IPS-NIHi7 (cell line): Measurements from ENCODE around the gene PAX5.

ENCODE experiments used
- DNase-seq: peaks from one replicate; pipeline ENCODE4 v3.0.0; 2012; ENCODE audit warnings: mixed read lengths; ENCODE audit errors: extremely low spot score

PAX5 gene

GRCh38 chr9:36961561-36962325 is 72.3 kb downstream of the PAX5 start:
- no peak for DNase-seq

DNA sequence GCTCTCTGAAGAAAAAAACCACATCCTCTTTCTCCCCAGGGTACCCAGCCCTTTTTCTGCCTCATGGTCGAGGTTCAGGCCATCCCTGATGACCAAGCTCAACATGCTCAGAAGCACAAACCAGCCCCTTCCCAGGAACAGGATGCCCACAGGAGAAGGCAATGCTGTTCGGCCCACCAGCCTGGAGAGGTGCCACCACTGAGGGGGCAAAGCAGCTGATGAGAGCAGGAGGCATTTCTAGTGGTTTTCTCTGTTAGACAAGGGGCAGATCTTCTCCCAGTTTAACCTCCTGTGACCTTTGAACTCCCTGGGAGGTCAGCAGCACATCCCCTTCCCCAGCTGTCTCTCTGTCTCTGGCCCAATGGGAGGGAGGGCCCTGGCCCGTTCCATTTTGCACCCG is 73.0 kb downstream of the PAX5 start:
- DNase-seq: no peak

GRCh38 chr9:36960575-36960955 is 73.5 kb downstream of the PAX5 start:
- no peak for DNase-seq

- no peak for DNase-seq
Measured at GRCh38 chr9:36959681-36960574, 74.1 kb downstream of the PAX5 start.

GRCh38 chr9:36956908-36957307 is 77.2 kb downstream of the PAX5 start:
- peak; percentile 75 for DNase-seq

GRCh38 chr9:36950389-36950788 is 83.7 kb downstream of the PAX5 start:
- no peak for DNase-seq

DNA sequence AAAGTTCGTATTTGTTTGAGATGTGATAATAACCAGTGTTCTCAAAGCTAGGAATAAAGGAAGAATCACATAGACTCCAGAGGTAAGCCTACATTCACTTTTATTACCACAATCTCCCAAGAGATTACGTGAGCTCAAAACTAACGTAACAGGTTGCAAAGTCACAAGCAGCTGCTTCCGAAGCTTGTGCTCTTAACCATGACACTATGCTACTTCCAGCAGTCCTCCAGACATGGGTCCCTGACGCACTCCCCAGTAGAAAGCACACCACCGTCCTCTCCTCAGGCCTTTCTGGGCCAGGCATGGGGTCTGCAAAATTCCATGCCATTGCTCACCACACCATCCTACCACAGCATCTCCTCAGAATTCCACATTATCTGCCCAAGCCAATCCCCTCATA is 84.6 kb downstream of the PAX5 start:
- no peak for DNase-seq

- DNase-seq: no peak
Measured at GRCh38 chr9:36948051-36948450, 86.0 kb downstream of the PAX5 start.

DNA sequence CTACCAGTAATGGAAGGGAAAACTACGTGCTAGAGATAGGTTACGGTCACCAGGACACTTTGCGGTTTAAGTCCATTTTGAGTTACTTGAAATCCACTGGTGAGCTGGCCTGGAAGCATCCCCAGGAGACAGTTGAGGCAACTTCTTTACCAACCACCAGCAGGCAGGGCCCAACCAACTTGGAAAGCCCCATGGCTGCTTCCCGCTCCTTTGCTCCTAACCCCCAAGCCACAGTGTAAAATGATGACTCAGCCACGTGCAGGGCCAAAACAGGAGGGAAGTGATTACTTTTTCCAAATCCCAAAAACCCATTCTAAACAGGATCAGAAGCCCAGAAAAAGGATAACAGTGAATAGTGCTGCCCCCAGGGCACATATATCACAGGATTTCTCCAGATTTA is 87.4 kb downstream of the PAX5 start:
- no peak for DNase-seq

GRCh38 chr9:36945999-36946398 is 88.1 kb downstream of the PAX5 start:
- DNase-seq: no peak

DNA sequence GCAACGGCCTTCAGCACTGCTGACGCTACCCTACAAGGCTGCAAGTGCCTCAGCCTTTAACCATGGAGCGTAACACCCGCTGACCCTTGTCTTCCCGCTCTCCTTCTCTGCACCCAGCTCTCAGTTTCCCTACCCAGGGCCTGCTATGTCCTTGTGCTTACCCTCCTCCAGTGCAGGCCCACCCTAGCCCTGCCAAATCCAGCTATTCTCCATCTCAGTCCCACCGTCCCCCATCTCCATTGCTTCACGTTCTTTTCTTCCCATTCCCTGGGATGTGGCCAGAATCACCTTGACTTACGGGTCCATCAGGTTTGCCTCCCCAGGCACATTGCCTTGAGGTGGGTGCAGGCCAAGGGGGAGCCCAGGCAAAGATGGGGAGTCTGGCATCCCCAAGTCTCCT is 91.2 kb downstream of the PAX5 start:
- no peak for DNase-seq

- DNase-seq: no peak
Measured at GRCh38 chr9:36941441-36941840, 92.6 kb downstream of the PAX5 start.

DNA sequence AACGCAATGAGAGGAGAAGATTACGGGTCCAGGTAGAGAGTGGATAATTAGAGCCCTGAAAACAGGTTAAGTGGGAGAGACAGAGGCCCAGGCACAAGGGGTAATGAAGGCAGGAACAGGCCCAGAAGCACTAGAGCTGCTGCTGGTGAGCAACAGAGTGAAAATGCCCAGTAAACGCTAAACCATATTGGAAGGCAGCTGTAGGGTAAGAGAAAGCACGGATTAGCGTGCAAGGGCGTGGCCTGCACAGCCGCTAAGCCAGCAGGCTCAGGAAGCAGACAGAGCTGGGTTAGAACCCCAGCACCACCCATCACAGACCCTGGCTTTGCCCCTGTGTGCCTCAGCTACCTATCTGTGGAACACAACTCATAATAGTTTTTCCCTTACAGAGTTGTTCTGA is 93.2 kb downstream of the PAX5 start:
- DNase-seq: no peak

GRCh38 chr9:36940500-36940853 is 93.6 kb downstream of the PAX5 start:
- DNase-seq: no peak

GRCh38 chr9:36939655-36940499 is 94.2 kb downstream of the PAX5 start:
- no peak for DNase-seq

- no peak for DNase-seq
Measured at GRCh38 chr9:36939214-36939613, 94.9 kb downstream of the PAX5 start.

- no peak for DNase-seq
Measured at GRCh38 chr9:36938617-36939016, 95.5 kb downstream of the PAX5 start.

DNA sequence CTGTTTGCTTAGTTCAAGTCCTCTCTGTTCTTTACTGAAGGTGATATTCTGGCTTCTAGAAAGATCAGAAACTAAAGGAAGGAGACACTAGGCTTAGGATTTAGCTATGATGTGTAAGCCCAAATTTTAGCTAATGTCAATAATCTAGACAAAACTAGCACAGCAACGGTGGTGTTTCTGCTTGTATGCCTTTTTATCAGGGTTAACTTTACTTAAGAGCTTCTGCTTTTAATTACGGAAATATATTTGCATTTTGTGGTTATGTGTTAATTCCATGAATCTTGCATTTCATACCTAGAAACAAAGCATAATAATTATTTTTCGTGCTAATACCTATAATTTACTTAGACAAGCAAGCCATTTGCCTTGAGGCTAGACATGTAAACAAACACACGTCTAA is 96.1 kb downstream of the PAX5 start:
- no peak for DNase-seq

- no peak for DNase-seq
Measured at GRCh38 chr9:36937346-36937745, 96.7 kb downstream of the PAX5 start.

GRCh38 chr9:36936498-36936831 is 97.6 kb downstream of the PAX5 start:
- DNase-seq: no peak

DNA sequence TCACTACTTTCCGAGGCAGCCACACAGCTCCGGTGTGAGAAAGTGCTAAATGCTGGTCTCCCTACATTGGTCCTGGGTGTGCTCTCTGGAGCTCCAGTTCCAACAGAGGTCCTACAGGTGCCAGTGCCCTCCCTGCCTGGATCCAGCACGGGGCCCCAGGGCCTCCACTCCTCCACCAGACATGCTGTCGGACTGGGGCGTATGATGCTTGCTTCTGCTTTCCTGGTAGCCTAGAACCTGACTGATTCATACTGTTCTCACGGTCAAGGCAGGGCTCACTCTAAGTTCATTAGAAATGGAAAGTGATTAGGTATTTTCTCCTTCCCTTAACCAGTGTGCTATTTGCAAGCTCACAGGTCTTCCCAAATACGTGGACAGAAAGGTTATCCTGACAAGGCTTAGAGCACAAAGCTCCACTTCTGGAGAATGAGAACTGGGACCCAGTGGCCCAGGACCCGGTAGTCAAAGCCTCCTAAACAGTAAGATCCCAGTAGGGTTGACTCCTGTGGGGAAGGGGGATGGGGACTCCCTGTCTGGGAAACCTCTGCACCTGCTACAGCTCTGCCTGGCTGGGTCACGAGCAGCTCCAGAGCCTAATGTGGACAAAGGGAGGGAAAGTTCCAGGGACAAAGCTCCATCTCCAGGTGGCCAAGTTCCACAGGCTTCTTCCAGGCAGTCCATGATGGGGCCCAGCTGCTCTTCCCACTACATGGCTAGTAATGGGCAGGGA is 98.1 kb downstream of the PAX5 start:
- DNase-seq: no peak

- DNase-seq: no peak
Measured at GRCh38 chr9:36935332-36935731, 98.7 kb downstream of the PAX5 start.
